ENCODE measurements around the gene C16orf54. TPM values are rescaled to one million over a fixed set of nuclear protein-coding genes. Genes with fewer than 3 reads are reported as not detected.

C16orf54 gene
- total and polyA plus RNA-seq, 10 of the 15 experiments (the other 5 are each of a cell fraction or from before 2014, with no cell fraction given): 2.1 to 13.3 (median 5.4) TPM

DNA sequence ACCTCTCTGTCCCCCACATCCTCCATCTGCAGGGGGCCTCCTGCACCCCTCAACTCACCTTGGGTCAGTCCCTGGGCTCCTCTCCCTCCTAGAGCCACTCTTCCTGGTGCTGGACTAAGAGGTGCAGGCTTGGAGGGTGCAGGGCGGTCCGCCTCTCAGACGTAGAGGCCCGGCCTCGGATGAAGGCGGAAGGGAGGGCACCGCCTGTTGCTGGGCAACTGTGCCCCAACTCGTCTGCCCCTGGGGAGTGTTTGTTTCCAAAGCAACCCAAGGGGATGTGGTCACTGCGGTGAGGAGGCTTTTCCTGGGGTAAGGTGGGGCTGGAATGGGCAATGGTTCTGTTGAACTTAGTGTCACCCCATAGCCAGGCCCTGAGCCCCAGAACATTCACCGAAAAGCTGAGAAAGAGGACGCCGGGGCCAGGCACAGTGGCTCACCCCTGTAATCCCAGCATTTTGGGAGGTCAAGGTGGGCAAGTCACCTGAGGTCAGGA, at the start of gene C16orf54 (continued):
- TF ChIP-seq, protein P1, sequence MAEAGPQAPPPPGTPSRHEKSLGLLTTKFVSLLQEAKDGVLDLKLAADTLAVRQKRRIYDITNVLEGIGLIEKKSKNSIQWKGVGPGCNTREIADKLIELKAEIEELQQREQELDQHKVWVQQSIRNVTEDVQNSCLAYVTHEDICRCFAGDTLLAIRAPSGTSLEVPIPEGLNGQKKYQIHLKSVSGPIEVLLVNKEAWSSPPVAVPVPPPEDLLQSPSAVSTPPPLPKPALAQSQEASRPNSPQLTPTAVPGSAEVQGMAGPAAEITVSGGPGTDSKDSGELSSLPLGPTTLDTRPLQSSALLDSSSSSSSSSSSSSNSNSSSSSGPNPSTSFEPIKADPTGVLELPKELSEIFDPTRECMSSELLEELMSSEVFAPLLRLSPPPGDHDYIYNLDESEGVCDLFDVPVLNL (IDR thresholded peaks at IDR 0.05; ENCODE audit: low read depth, low read length): no peak
- no peak for TF ChIP-seq CREB1 (IDR thresholded peaks at IDR 0.05; ENCODE audit: low read depth)
- TF ChIP-seq SIN3A (IDR thresholded peaks at IDR 0.05; ENCODE audit: low read depth, low read length): 0 out of 2 replicates have a peak, but pooled peaks have one; percentile 50
- TF ChIP-seq NFIC (IDR thresholded peaks at IDR 0.05; ENCODE audit: low read depth, low read length): no peak
- TF ChIP-seq SUPT20H (IDR thresholded peaks at IDR 0.05; ENCODE audit: borderline replicate concordance, control insufficient read depth, low read depth, low read length): no peak
- TF ChIP-seq HDAC2 (IDR thresholded peaks at IDR 0.05): no peak
- TF ChIP-seq RB1 (IDR thresholded peaks at IDR 0.05; ENCODE audit: borderline replicate concordance): no peak
- TF ChIP-seq PAX5 (IDR thresholded peaks at IDR 0.05; ENCODE audit: borderline replicate concordance, low read depth, low read length): peak; percentile 57; the same call in 1 of the 2 replicates
- TF ChIP-seq RUNX3 (IDR thresholded peaks at IDR 0.05; ENCODE audit: low read length): peak; percentile 91
- TF ChIP-seq POLR2AphosphoS5 (IDR thresholded peaks at IDR 0.05; ENCODE audit: low read length): 0 out of 2 replicates have a peak, but pooled peaks have one; percentile 41
- TF ChIP-seq SP1 (IDR thresholded peaks at IDR 0.05; ENCODE audit: low read depth, low read length): peak; percentile 51
- no peak for TF ChIP-seq CEBPB (IDR thresholded peaks at IDR 0.05; ENCODE audit: borderline replicate concordance in 1 of 2, low read depth in 2 of 2, low read length in 2 of 2)
- no peak for TF ChIP-seq ZNF384 (IDR thresholded peaks at IDR 0.05; ENCODE audit: borderline replicate concordance, low read depth, low read length)
- no peak for TF ChIP-seq POLR2AphosphoS2 (IDR thresholded peaks at IDR 0.05; ENCODE audit: low read depth, low read length)
- TF ChIP-seq BCLAF1 (IDR thresholded peaks at IDR 0.05): no peak
- TF ChIP-seq, protein P2, sequence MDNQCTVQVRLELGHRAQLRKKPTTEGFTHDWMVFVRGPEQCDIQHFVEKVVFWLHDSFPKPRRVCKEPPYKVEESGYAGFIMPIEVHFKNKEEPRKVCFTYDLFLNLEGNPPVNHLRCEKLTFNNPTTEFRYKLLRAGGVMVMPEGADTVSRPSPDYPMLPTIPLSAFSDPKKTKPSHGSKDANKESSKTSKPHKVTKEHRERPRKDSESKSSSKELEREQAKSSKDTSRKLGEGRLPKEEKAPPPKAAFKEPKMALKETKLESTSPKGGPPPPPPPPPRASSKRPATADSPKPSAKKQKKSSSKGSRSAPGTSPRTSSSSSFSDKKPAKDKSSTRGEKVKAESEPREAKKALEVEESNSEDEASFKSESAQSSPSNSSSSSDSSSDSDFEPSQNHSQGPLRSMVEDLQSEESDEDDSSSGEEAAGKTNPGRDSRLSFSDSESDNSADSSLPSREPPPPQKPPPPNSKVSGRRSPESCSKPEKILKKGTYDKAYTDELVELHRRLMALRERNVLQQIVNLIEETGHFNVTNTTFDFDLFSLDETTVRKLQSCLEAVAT (IDR thresholded peaks at IDR 0.05): peak; percentile 97
- no peak for TF ChIP-seq SRF (IDR thresholded peaks at IDR 0.05; ENCODE audit: low read depth in 2 of 2, low read length in 2 of 2)
- no peak for TF ChIP-seq CBX5 (IDR thresholded peaks at IDR 0.05; ENCODE audit: low read depth)
- no peak for TF ChIP-seq MEF2A (IDR thresholded peaks at IDR 0.05; ENCODE audit: insufficient read depth, low read depth, low read length)
- no peak for TF ChIP-seq SREBF1 (IDR thresholded peaks at IDR 0.05; ENCODE audit: low read length)
- TF ChIP-seq KAT2A (conservative IDR thresholded peaks at IDR 0.05; ENCODE audit: control insufficient read depth, low read depth, low read length): no peak
- TF ChIP-seq IRF5 (IDR thresholded peaks at IDR 0.05; ENCODE audit: borderline replicate concordance): no peak
- TF ChIP-seq MXI1 (IDR thresholded peaks at IDR 0.05; ENCODE audit: low read depth, low read length): peak; percentile 91
- no peak for TF ChIP-seq ATF3 (IDR thresholded peaks at IDR 0.05; ENCODE audit: borderline replicate concordance, extremely low read depth, low read depth, low read length)
- no peak for TF ChIP-seq ZNF622 (IDR thresholded peaks at IDR 0.05)

Measured in GM12878 (cell line).